Kidney (tissue), 14 donors: ENCODE measurements around the gene SLC4A7. TPM values are rescaled to one million over a fixed set of nuclear protein-coding genes. Genes with fewer than 3 reads are reported as not detected.

Experiments
- DNase-seq, 5 donors: peaks; one replicate each; pipeline ENCODE4 v3.0.0-alpha.2; 2013 to 2020
- FAIRE-seq: peaks from 2 replicates; lab custom pipeline; 2012; peaks lifted over from hg19 to GRCh38; lab: Jason Lieb, UNC
- H3K27ac ChIP-seq, 2 donors: one replicate each; pipeline ENCODE4 v1.7.0; 2013; ENCODE audit warnings: low read depth in 2 of 2, low read length in 2 of 2, inconsistent platforms in 1 of 2
- H3K27me3 ChIP-seq: one replicate; pipeline ENCODE4 v1.7.1; 2013; ENCODE audit warnings: low read length, inconsistent platforms; ENCODE audit not compliant: control insufficient read depth, insufficient read depth
- H3K36me3 ChIP-seq, 3 donors: one replicate each; pipeline versions ENCODE4 v1.7.0 to v1.7.1; 2013; ENCODE audit warnings: low read length in 3 of 3, control low read depth in 1 of 3, inconsistent platforms in 1 of 3; ENCODE audit not compliant: insufficient read depth in 3 of 3, control insufficient read depth in 2 of 3
- H3K4me1 ChIP-seq, 3 donors: one replicate each; pipeline versions ENCODE4 v1.7.0 to v1.7.1; 2013; ENCODE audit warnings: low read length in 3 of 3, inconsistent platforms in 1 of 3, low read depth in 1 of 3; ENCODE audit not compliant: control insufficient read depth in 2 of 3, insufficient read depth in 2 of 3
- H3K4me3 ChIP-seq, 3 donors: one replicate each; pipeline versions ENCODE4 v1.7.0 to v1.8.1; 2013; ENCODE audit warnings: low read length in 3 of 3, control low read depth in 1 of 3, inconsistent platforms in 1 of 3
- H3K9ac ChIP-seq, 3 donors: one replicate each; pipeline versions ENCODE4 v1.7.0 to v1.7.1; 2013; ENCODE audit warnings: low read length in 3 of 3, control low read depth in 1 of 3, inconsistent platforms in 1 of 3
- H3K9me3 ChIP-seq, 3 donors: one replicate each; pipeline versions ENCODE4 v1.7.0 to v1.7.1; 2013; ENCODE audit warnings: low read length in 3 of 3, control low read depth in 1 of 3, inconsistent platforms in 1 of 3; ENCODE audit not compliant: control insufficient read depth in 2 of 3, insufficient read depth in 1 of 3
- CTCF ChIP-seq: IDR thresholded peaks from 3 replicates; pipeline ENCODE4 v1.5.1; 2012; ENCODE audit warnings: mild to moderate bottlenecking, moderate library complexity, borderline replicate concordance; ENCODE audit not compliant: insufficient read depth; ENCODE audit errors: extremely low read depth
- intact Hi-C: fragments of 100-400 bp; cut with DNase I; formaldehyde crosslinking; loops from one replicate; pipeline ENCODE4 v1.11.1; 2022
- polyA plus RNA-seq: library from polyadenylated mRNA; stranded (reverse); fragments of 350-450 nt; fragmentation: Illumina TruSeq; extraction: RNeasy Lipid Tissue Mini Kit (QIAGEN cat#74804); gene quantifications from one replicate; pipeline ENCODE4 v1.2.3, GENCODE V29; 2014; ENCODE audit warnings: low read depth, low replicate concordance; ENCODE audit not compliant: insufficient read depth
- total RNA-seq: library from RNA; stranded (reverse); fragmentation: NEBNext Ultra II Directional; extraction: Animal tissue kit (Norgen Biotek cat#: 25700); gene quantifications from one replicate; pipeline ENCODE4 v1.2.1, GENCODE V29; 2021
- donor health status: control.
- donor health status: control.
- donor health status: control.
- donor health status: control.
- donor health status: control.
- donor health status: DM: yes; HTN: yes; CAD: no.
- donor health status: Normal renal cell carcinoma (clear cell type).

Gene SLC4A7
- total and polyA plus RNA-seq, 2 donors from 2014 or later = 3.5 to 47.5 TPM

GRCh38 chr3:27368831-27369607 lies 115.2 kb downstream of the SLC4A7 start, which contains the start of gene NEK10:
Gene NEK10, minus strand, starts transcription at chr3:27369383. Its CDS starts 16,501 bp downstream, at chr3:27352882.
- FAIRE-seq (peak; percentile 41), DNase-seq (peak; percentile 95 to 97 (median 96))
- Histone ChIP-seq H3K4me3 (peak within 1 kb of the TSS; percentile 83 to 98 (median 94)), H3K27me3 (no peaks in the 10 kb centered on the region), H3K36me3 (no peaks in the 10 kb centered on the region), H3K9ac (peak within 1 kb of the TSS; percentile 22 to 69 (median 34)), H3K27ac (no peak within 1 kb of the TSS), H3K4me1 (peaks cover 0 to 6% (median 0%) of the 10 kb centered on the region in 3 donors), H3K9me3 (no peaks in the 10 kb centered on the region)
- intact Hi-C loops = no loop called here
- TF ChIP-seq CTCF = peak; percentile 9

- Histone ChIP-seq H3K4me3 (no peak overlapping the region), H3K27me3 (no peaks in the 10 kb centered on the region), H3K36me3 (no peaks in the 10 kb centered on the region), H3K9ac (no peak overlapping the region), H3K27ac (no peak overlapping the region), H3K9me3 (no peaks in the 10 kb centered on the region), H3K4me1 (peaks cover 0 to 6% (median 0%) of the 10 kb centered on the region in 3 donors)
- no peak for TF ChIP-seq CTCF
- DNase-seq (no peak), FAIRE-seq (no peak)
- intact Hi-C loops = no loop called here
These were observed 118.1 kb downstream of the SLC4A7 start for GRCh38 chr3:27366062-27366591.

- Histone ChIP-seq H3K27ac (peak overlapping the region in 1 of 2 donors; percentile 32), H3K4me3 (no peak overlapping the region), H3K9ac (no peak overlapping the region), H3K27me3 (no peaks in the 10 kb centered on the region), H3K36me3 (no peaks in the 10 kb centered on the region), H3K4me1 (peaks cover 4 to 16% (median 4%) of the 10 kb centered on the region in 3 donors), H3K9me3 (no peaks in the 10 kb centered on the region)
- peak in 3 of 5 donors; percentile 38 to 83 (median 67) for DNase-seq
- FAIRE-seq = no peak
- TF ChIP-seq CTCF = no peak
- intact Hi-C loops = no loop called here
These were observed 123.8 kb downstream of the SLC4A7 start for GRCh38 chr3:27360113-27361078.
